Hematopoietic multipotent progenitor cell treated with erythropoietin and hydrocortisone succinate and interleukin-3 and kit ligand, for 17 days (in vitro differentiated cells): ENCODE measurements around the gene EXOC3L4.
"Not testable (repeated sequence)": the region's sequence is repeated elsewhere in the genome, so short reads cannot be mapped to it uniquely, and the experiment has no call there.

ENCODE experiments used
- DNase-seq: peaks from one replicate; pipeline ENCODE4 v3.0.0-alpha.2; 2015; ENCODE audit warnings: low spot score

The EXOC3L4 gene

GRCh38 chr14:103151270-103151945, 56.9 kb downstream of the EXOC3L4 start:
- DNase-seq, result no peak

- peak; percentile 59 for DNase-seq
Observed at GRCh38 chr14:103155010-103155409, 60.5 kb downstream of the EXOC3L4 start.

- DNase-seq, result not testable (repeated sequence)
Observed at GRCh38 chr14:103155416-103155815, 60.9 kb downstream of the EXOC3L4 start.

GRCh38 chr14:103155826-103156394, 61.4 kb downstream of the EXOC3L4 start:
- no peak for DNase-seq

- DNase-seq, result no peak
Observed at GRCh38 chr14:103156651-103157378, 62.3 kb downstream of the EXOC3L4 start.

GRCh38 chr14:103157969-103158368, 63.4 kb downstream of the EXOC3L4 start:
- no peak for DNase-seq

- DNase-seq, result no peak
Observed at GRCh38 chr14:103158688-103159087, 64.2 kb downstream of the EXOC3L4 start.
